ENCODE results near the gene PRSS27.

PRSS27 gene

GRCh38 chr16:2751577-2752034 is 31.6 kb upstream of the PRSS27 start:
- no peak for DNase-seq (ENCODE audit: low read depth)

GRCh38 chr16:2749936-2750335 is 29.9 kb upstream of the PRSS27 start:
- DNase-seq (ENCODE audit: low read depth) = no peak

GRCh38 chr16:2749476-2749875 is 29.5 kb upstream of the PRSS27 start:
- no peak for DNase-seq (ENCODE audit: low read depth)

- DNase-seq (ENCODE audit: low read depth) = no peak
These were observed 28.9 kb upstream of the PRSS27 start for GRCh38 chr16:2748757-2749455.

GRCh38 chr16:2745961-2746360 is 25.9 kb upstream of the PRSS27 start:
- no peak for DNase-seq (ENCODE audit: low read depth)

- no peak for DNase-seq (ENCODE audit: low read depth)
These were observed 25.3 kb upstream of the PRSS27 start for GRCh38 chr16:2745116-2745890.

GRCh38 chr16:2744711-2745110 is 24.7 kb upstream of the PRSS27 start:
- DNase-seq (ENCODE audit: low read depth) = no peak

GRCh38 chr16:2743007-2743810 is 23.2 kb upstream of the PRSS27 start:
- DNase-seq (ENCODE audit: low read depth) = no peak

GRCh38 chr16:2742323-2743006 is 22.4 kb upstream of the PRSS27 start:
- no peak for DNase-seq (ENCODE audit: low read depth)

- no peak for DNase-seq (ENCODE audit: low read depth)
These were observed 21.1 kb upstream of the PRSS27 start for GRCh38 chr16:2741168-2741567.

- no peak for DNase-seq (ENCODE audit: low read depth)
These were observed 20.5 kb upstream of the PRSS27 start for GRCh38 chr16:2740476-2740875.

- no peak for DNase-seq (ENCODE audit: low read depth)
These were observed 19.8 kb upstream of the PRSS27 start for GRCh38 chr16:2739625-2740430.

GRCh38 chr16:2738615-2739014 is 18.6 kb upstream of the PRSS27 start:
- no peak for DNase-seq (ENCODE audit: low read depth)

- no peak for DNase-seq (ENCODE audit: low read depth)
These were observed 17.9 kb upstream of the PRSS27 start for GRCh38 chr16:2737895-2738418.

GRCh38 chr16:2737238-2737605 is 17.2 kb upstream of the PRSS27 start:
- no peak for DNase-seq (ENCODE audit: low read depth)

- DNase-seq (ENCODE audit: low read depth) = no peak
These were observed 16.6 kb upstream of the PRSS27 start for GRCh38 chr16:2736476-2737237.

GRCh38 chr16:2734844-2735515 is 15.0 kb upstream of the PRSS27 start:
- no peak for DNase-seq (ENCODE audit: low read depth)

GRCh38 chr16:2728034-2728433 is 8.0 kb upstream of the PRSS27 start:
- no peak for DNase-seq (ENCODE audit: low read depth)

- no peak for DNase-seq (ENCODE audit: low read depth)
These were observed 6.9 kb upstream of the PRSS27 start for GRCh38 chr16:2726923-2727322.

Measured in activated T-helper 9 cell treated with anti-CD3 and anti-CD28 coated beads, Interleukin-2, amount 50 U/mL, for 16 hours (primary cell).